OCI-LY3 (cell line): ENCODE measurements around the gene AAMP.

Experiments
- EZH2phosphoT487 ChIP-seq: fragments of 200-600 bp; shearing (Covaris generic); IDR thresholded peaks from 2 replicates; pipeline ENCODE4 v1.6.1; 2018; ENCODE audit warnings: antibody characterized with exemption, mixed run types, low read depth
- TF ChIP-seq, protein P1 (sequence below): fragments of 200-600, 300-600 bp; sonication (generic); IDR thresholded peaks from 2 replicates; pipeline ENCODE4 v1.5.1; 2014; ENCODE audit warnings: antibody characterized with exemption, low read length, low read depth

- TF ChIP-seq, protein P1, sequence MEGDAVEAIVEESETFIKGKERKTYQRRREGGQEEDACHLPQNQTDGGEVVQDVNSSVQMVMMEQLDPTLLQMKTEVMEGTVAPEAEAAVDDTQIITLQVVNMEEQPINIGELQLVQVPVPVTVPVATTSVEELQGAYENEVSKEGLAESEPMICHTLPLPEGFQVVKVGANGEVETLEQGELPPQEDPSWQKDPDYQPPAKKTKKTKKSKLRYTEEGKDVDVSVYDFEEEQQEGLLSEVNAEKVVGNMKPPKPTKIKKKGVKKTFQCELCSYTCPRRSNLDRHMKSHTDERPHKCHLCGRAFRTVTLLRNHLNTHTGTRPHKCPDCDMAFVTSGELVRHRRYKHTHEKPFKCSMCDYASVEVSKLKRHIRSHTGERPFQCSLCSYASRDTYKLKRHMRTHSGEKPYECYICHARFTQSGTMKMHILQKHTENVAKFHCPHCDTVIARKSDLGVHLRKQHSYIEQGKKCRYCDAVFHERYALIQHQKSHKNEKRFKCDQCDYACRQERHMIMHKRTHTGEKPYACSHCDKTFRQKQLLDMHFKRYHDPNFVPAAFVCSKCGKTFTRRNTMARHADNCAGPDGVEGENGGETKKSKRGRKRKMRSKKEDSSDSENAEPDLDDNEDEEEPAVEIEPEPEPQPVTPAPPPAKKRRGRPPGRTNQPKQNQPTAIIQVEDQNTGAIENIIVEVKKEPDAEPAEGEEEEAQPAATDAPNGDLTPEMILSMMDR, result peak; percentile 79
- TF ChIP-seq EZH2phosphoT487, result no peak
These were observed 31.4 kb upstream of the AAMP start for GRCh38 chr2:218301176-218301819.
